Panc1 (cell line): ENCODE data around the gene SIGLEC11. TPM values are rescaled to one million over a fixed set of nuclear protein-coding genes. Genes with fewer than 3 reads are reported as not detected.
"Not testable (repeated sequence)": the region's sequence is repeated elsewhere in the genome, so short reads cannot be mapped to it uniquely, and the experiment has no call there.

Source experiments
- ATAC-seq: fragments of 200-7000 bp; cut with Tn5 transposase; 2 replicates; pipeline ENCODE4 v1.9.1; 2020; ENCODE audit warnings: mild to moderate bottlenecking, moderate library complexity
- BruUV-seq: library from RNA; stranded (reverse); fragments of 400-500 nt; replicated peaks from 2 replicates; lab custom pipeline; 2021; lab: Mats Ljungman, UMichigan
- CTCF ChIA-PET: fragments of 300-600 bp; sonication (Branson Sonifier 250); formaldehyde crosslinking; loops from one replicate; lab custom pipeline; 2022; ENCODE audit warnings: antibody characterized with exemption; lab: Charles Lee
- POLR2A ChIA-PET: fragments of 300-600 bp; sonication (Branson Sonifier 250); formaldehyde crosslinking; loops from one replicate; lab custom pipeline; 2022; ENCODE audit warnings: antibody characterized with exemption; lab: Charles Lee
- DNase-seq: peaks from one replicate; pipeline ENCODE4 v3.0.0-alpha.2; 2010; ENCODE audit warnings: low read depth, low spot score
- H3K27ac ChIP-seq: 2 replicates; pipeline ENCODE4 v1.5.1; 2011; ENCODE audit warnings: mild to moderate bottlenecking, low read length, inconsistent platforms
- H3K27me3 ChIP-seq: fragments of 200-500 bp; sonication (Bioruptor generic); 2 replicates; pipeline ENCODE4 v1.6.0; 2014; ENCODE audit warnings: low read length, inconsistent platforms; ENCODE audit not compliant: control insufficient read depth, insufficient read depth
- H3K36me3 ChIP-seq: fragments of 200-500 bp; sonication (Bioruptor generic); 2 replicates; pipeline ENCODE4 v1.5.1; 2014; ENCODE audit warnings: inconsistent platforms, mild to moderate bottlenecking, low read length, moderate library complexity; ENCODE audit not compliant: control insufficient read depth, insufficient read depth
- H3K4me1 ChIP-seq: 2 replicates; pipeline ENCODE4 v1.5.1; 2011; ENCODE audit warnings: inconsistent platforms, mild to moderate bottlenecking, low read length, moderate library complexity; ENCODE audit not compliant: control insufficient read depth, insufficient read depth
- H3K4me3 ChIP-seq, 2 experiments: 2 replicates each; pipeline ENCODE4 v1.5.1; 2011 to 2012; ENCODE audit warnings: low read depth in 2 of 2, low read length in 2 of 2, mild to moderate bottlenecking in 2 of 2, inconsistent platforms in 1 of 2, moderate library complexity in 1 of 2
- H3K9me3 ChIP-seq: fragments of 200-500 bp; sonication (Bioruptor generic); 2 replicates; pipeline ENCODE4 v1.5.1; 2014; ENCODE audit warnings: low read depth, mild to moderate bottlenecking, inconsistent platforms, low read length, moderate library complexity; ENCODE audit not compliant: control insufficient read depth, insufficient read depth
- POLR2AphosphoS5 ChIP-seq: IDR thresholded peaks from 2 replicates; pipeline ENCODE4 v1.6.1; 2012; ENCODE audit warnings: mild to moderate bottlenecking, low read depth, low read length, moderate library complexity
- SIN3A ChIP-seq: IDR thresholded peaks from 2 replicates; pipeline ENCODE4 v1.6.1; 2012; ENCODE audit warnings: low read depth, mild to moderate bottlenecking, low read length, moderate library complexity, borderline replicate concordance; ENCODE audit not compliant: insufficient read depth
- TCF7L2 ChIP-seq: IDR thresholded peaks from 2 replicates; pipeline ENCODE4 v1.6.1; 2011; ENCODE audit warnings: mild to moderate bottlenecking, low read depth, low read length, inconsistent platforms
- in situ Hi-C: cut with HindIII; loops from 2 replicates; pipeline ENCODE4 v1.10.0; 2016; ENCODE audit warnings: low sequenced_read_pairs, low pct_unique_long_range_greater_than_20kb
- intact Hi-C: fragments of 100-400 bp; cut with micrococcal nuclease; formaldehyde crosslinking; loops from one replicate; pipeline ENCODE4 v1.10.0; 2022; ENCODE audit not compliant: unreplicated experiment
- total RNA-seq: library from RNA; stranded (reverse); gene quantifications from one replicate; pipeline ENCODE4 v1.2.1, GENCODE V29; 2021; ENCODE audit not compliant: unreplicated experiment
- TF ChIP-seq, protein P1 (sequence below), 2 experiments: IDR thresholded peaks; 2 replicates each; pipeline ENCODE4 v1.6.1; 2011 to 2012; ENCODE audit warnings: low read depth in 2 of 2, control low read depth in 1 of 2, low read length in 1 of 2, mild to moderate bottlenecking in 1 of 2, moderate library complexity in 1 of 2; ENCODE audit not compliant: insufficient read depth in 1 of 2
- TF ChIP-seq, protein P2 (sequence below): fragments of 450-650 bp; IDR thresholded peaks from 2 replicates; pipeline ENCODE4 v1.5.1; 2017; ENCODE audit warnings: mild to moderate bottlenecking

The SIGLEC11 gene
- total RNA-seq, 1 experiment from 2014 or later: not detected

DNA sequence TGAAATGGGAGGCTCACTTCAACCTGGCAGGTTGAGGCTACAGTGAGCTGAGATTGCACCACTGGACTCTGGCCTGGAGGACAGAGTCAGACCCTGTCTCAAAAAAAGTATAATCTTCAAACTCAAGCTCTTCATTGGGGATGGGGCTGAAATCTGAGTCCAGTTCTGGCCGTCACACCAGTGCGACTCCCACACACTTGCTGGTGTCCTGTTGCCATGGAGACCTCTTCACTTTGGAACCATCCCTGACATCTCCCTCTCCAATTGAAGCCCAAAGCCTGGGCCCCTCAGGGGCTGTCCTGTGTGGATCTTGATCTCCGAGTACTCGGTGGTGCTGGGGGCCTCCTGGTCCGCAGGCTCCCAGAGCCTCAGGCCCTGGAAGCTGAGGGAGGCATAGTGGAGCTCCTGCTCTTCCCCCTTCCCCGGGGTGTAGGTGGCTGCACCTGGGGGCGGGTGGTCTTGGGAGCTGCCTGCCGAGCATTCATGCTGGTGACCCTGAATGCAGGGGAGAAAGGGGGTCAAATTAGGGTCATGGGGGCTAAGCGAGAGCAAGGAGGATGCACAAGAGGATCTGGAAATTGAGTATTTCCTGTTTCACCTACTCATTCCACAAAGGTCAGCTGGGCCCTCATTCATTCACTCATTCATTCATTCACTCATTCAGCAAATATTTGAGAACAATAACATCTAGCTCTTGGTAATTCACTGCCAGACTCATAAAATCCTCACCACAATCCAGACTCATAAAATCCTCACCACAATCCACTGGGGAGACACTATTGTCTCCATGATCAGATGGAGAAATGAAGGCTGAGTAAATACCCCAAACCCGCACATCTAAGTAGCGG is 11.0 kb downstream of the SIGLEC11 start:
- DNase-seq: no peak
- Histone ChIP-seq H3K4me3 (no peak overlapping the region), H3K27me3 (no peaks in the 10 kb centered on the region), H3K36me3 (no peaks in the 10 kb centered on the region), H3K27ac (no peak overlapping the region), H3K4me1 (no peaks in the 10 kb centered on the region), H3K9me3 (no peaks in the 10 kb centered on the region)
- intact Hi-C loops: no loop called here
- ATAC-seq: no peak
- in situ Hi-C loops: no loop called here
- TF ChIP-seq TCF7L2 (no peak), POLR2AphosphoS5 (no peak), SIN3A (no peak)
- TF ChIP-seq, protein P1, sequence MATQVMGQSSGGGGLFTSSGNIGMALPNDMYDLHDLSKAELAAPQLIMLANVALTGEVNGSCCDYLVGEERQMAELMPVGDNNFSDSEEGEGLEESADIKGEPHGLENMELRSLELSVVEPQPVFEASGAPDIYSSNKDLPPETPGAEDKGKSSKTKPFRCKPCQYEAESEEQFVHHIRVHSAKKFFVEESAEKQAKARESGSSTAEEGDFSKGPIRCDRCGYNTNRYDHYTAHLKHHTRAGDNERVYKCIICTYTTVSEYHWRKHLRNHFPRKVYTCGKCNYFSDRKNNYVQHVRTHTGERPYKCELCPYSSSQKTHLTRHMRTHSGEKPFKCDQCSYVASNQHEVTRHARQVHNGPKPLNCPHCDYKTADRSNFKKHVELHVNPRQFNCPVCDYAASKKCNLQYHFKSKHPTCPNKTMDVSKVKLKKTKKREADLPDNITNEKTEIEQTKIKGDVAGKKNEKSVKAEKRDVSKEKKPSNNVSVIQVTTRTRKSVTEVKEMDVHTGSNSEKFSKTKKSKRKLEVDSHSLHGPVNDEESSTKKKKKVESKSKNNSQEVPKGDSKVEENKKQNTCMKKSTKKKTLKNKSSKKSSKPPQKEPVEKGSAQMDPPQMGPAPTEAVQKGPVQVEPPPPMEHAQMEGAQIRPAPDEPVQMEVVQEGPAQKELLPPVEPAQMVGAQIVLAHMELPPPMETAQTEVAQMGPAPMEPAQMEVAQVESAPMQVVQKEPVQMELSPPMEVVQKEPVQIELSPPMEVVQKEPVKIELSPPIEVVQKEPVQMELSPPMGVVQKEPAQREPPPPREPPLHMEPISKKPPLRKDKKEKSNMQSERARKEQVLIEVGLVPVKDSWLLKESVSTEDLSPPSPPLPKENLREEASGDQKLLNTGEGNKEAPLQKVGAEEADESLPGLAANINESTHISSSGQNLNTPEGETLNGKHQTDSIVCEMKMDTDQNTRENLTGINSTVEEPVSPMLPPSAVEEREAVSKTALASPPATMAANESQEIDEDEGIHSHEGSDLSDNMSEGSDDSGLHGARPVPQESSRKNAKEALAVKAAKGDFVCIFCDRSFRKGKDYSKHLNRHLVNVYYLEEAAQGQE (IDR thresholded peaks at IDR 0.05; ENCODE audit: insufficient read depth in 1 of 2, low read depth in 2 of 2, low read length in 1 of 2): no peak
- TF ChIP-seq, protein P2, sequence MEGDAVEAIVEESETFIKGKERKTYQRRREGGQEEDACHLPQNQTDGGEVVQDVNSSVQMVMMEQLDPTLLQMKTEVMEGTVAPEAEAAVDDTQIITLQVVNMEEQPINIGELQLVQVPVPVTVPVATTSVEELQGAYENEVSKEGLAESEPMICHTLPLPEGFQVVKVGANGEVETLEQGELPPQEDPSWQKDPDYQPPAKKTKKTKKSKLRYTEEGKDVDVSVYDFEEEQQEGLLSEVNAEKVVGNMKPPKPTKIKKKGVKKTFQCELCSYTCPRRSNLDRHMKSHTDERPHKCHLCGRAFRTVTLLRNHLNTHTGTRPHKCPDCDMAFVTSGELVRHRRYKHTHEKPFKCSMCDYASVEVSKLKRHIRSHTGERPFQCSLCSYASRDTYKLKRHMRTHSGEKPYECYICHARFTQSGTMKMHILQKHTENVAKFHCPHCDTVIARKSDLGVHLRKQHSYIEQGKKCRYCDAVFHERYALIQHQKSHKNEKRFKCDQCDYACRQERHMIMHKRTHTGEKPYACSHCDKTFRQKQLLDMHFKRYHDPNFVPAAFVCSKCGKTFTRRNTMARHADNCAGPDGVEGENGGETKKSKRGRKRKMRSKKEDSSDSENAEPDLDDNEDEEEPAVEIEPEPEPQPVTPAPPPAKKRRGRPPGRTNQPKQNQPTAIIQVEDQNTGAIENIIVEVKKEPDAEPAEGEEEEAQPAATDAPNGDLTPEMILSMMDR: no peak
- no TSS peak for BruUV-seq
- CTCF ChIA-PET: no interaction called here
- POLR2A ChIA-PET: no interaction called here

GRCh38 chr19:49946415-49946814 is 14.6 kb downstream of the SIGLEC11 start:
- no peaks in the 10 kb centered on the region for H3K4me1 ChIP-seq
- H3K27ac ChIP-seq: no peak overlapping the region
- TF ChIP-seq POLR2AphosphoS5 (no peak), SIN3A (no peak), TCF7L2 (no peak)
- TF ChIP-seq, protein P2: no peak
- TF ChIP-seq, protein P1 (IDR thresholded peaks at IDR 0.05; ENCODE audit: insufficient read depth in 1 of 2, low read depth in 2 of 2, low read length in 1 of 2): no peak
- no peaks in the 10 kb centered on the region for H3K9me3 ChIP-seq
- CTCF ChIA-PET: no interaction called here
- DNase-seq (no peak), ATAC-seq (no peak)
- intact Hi-C loops: no loop called here
- H3K36me3 ChIP-seq: no peaks in the 10 kb centered on the region
- no TSS peak for BruUV-seq
- H3K27me3 ChIP-seq: no peaks in the 10 kb centered on the region
- POLR2A ChIA-PET: no interaction called here
- in situ Hi-C loops: no loop called here
- no peak overlapping the region for H3K4me3 ChIP-seq

DNA sequence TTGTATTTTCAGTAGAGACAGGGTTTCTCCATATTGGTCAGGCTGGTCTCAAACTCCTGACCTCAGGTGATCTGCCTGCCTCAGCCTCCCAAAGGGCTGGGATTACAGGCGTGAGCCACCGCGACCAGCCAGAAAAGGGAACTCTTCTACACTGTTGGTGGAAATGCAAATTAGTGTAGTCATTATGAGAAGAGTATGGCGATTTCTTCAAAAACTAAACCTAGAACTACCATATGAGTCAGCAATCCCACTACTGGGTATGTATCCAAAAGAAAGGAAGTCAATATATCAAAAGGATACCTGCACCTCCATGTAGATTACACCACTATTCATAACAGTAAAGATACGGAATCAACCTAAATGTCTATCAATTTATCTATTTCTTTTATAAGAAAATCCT is 16.4 kb downstream of the SIGLEC11 start:
- H3K4me1 ChIP-seq, POLR2A ChIA-PET, BruUV-seq, CTCF ChIA-PET, H3K27me3 ChIP-seq, intact Hi-C loops, H3K27ac ChIP-seq, in situ Hi-C loops, H3K36me3 ChIP-seq, H3K4me3 ChIP-seq, ATAC-seq, DNase-seq, H3K9me3 ChIP-seq: not testable (repeated sequence)
